ENCODE measurements around the gene VCL.
"Not testable (repeated sequence)": the region's sequence is repeated elsewhere in the genome, so short reads cannot be mapped to it uniquely, and the experiment has no call there.

VCL gene

GRCh38 chr10:73997787-73998622 is at the start of gene VCL:
TSS of gene VCL (plus strand) at chr10:73998116. CDS start at chr10:73998208, 92 bp downstream.
- peak; percentile 99 for DNase-seq

DNA sequence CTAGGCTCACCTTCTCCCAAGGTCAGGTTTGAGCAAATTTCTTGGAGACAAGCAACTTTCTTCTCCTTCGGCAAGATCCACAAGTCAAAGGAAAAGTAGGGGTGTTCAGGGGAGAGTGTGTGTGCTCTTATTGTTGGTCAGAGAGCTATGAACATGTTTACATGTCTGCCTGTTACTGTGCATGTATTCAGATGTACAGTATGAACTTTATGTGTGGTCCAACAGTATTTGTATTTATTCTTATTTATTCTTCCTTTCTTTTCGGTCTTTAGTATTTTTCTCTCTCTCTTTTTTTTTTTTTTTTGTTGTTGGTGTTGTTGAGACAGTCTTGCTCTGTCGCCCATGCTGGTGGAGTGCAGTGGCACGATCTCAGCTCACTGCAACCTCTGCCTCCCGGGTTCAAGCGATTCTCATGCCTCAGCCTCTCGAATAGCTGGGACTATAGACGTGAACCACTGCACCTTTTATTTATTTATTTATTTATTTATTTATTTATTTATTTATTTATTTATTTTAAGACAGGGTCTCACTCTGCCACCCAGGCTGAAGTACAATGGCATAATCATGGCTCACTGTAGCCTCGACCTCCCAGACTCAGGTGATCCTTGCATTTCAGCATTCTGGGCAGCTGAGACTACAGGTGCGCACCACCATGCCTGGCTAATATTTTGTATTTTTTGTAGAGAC is 48.8 kb upstream of the VCL start:
- no peak for DNase-seq

- peak; percentile 75 for DNase-seq
Measured at GRCh38 chr10:73950155-73950948, 47.6 kb upstream of the VCL start.

- peak; percentile 82 for DNase-seq
Measured at GRCh38 chr10:73953665-73954064, 44.3 kb upstream of the VCL start.

DNA sequence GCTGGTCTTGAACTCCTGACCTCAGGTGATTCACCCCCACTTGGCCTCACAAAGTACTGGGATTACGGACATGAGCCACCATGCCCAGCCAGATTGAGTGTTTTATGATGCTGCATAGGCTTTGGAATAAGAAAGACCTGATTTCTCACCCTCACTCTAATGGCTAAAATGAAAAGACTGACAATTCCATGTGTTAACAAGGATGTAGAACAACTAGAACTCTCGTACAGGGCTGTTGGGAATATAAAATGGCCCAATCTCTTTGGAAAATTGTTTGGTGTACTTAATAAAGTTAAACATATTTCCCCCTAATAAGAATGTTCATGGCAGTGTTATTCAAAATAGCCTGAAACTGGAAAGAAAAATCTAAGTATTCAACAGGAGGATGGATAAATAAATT is 43.2 kb upstream of the VCL start:
- DNase-seq, result no peak

- DNase-seq, result no peak
Measured at GRCh38 chr10:73955719-73956118, 42.2 kb upstream of the VCL start.

DNA sequence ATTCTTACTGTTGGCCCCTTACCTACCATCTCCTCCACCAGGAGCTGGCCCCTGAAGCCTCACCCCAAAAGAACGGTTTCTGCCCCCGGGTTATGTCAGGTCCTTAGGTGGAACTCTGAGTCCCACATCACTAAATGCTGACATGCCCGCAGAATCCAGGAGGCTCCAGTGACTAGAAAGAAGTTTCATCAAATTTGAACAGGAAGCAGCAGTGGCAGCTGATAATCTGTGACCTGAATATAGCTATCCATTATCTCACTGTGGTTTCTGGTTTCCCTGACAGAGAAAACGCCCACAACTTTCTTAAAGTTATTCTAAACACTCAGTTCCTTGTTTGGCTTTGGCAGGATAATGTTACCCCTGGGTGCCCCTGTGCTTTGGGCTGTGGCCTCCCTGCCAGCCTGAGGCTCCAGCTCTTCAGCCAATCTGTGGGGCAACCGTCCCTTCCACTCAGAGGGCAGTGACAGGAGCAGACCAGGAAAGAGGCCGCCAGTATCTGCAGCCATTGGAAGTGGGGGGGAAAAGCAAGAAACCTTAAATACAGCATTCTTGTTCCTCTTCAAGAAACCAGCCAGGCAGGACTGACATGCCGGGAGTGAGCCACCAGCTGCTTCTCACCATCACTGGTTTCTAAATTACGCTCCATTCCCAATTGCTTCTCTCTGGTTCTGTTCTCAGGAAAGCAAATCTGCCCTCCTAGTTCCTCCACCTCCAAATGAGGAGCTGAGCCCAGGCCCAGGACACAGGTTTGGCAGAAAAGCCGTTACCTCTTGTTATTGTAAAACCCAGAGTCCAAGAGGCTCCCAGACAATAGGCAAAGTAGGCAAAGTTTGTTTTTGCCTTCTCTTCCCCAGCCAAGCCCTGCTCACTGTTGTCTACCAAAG is 41.2 kb upstream of the VCL start:
- no peak for DNase-seq

GRCh38 chr10:73959484-73960243 is 38.3 kb upstream of the VCL start:
- DNase-seq, result no peak

GRCh38 chr10:73962386-73962785 is 35.5 kb upstream of the VCL start:
- no peak for DNase-seq

DNA sequence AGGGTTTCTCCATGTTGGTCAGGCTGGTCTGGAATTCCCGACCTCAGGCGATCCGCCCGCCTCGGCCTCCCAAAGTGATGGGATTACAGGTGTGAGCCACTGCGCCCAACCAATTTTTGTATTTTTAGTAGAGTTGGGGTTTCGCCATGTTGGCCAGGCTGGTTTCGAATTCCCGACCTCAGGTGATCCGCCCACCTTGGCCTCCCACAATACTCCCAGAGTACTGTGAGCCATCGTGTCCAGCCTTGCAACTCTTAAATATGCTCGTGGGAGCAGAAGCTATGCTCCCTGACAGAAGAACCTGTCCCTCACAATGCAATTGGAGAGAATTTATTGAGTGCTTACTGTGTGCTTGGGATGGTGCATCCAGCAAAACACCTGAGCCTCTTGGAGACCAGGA is 34.4 kb upstream of the VCL start:
- not testable (repeated sequence) for DNase-seq

DNA sequence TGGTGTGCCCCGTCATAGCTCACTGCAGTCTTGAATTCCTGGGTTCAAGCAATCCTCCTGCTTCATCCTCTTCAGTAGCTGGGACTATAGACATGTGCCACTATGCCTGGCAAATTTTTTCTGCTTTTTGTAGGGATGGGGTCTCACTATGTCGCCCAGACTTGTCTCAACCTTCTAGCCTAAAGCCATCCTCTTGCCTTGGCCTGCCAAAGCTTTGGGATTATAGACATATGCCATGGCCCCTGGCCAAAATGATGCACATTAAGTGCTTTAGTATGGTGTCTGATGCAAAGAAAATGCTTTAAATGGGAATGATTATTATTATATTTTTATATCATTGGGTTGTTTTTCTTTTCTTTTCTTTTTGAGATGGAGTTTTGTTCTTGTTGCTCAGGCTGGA is 33.2 kb upstream of the VCL start:
- DNase-seq, result peak; percentile 36

DNA sequence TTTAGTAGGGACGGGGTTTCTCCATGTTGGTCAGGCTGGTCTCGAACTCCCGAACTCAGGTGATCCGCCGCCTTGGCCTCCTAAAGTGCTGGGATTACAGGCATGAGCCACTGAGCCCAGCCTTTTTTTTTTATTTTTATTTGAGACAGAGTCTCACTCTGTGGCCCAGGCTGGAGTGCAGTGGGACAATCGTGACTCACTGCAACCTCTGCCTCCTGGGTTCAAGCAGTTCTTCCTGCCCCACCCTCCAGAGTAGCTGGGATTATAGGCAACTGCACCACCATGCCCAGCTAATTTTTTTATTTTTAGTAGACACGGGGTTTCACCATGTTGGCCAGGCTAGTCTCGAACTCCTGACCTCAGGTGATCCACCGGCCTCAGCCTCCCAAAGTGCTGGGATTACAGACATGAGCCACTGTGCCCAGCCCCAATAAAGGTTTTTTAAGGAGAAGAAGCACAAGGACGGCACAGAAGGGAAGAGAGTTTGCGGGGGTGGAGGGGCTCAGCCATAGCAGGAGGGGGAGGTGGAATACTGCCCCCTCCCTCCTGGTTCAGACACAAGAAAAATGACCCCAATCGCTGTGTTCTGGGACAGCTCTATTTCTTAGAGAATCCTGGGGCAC is 32.5 kb upstream of the VCL start:
- not testable (repeated sequence) for DNase-seq

DNA sequence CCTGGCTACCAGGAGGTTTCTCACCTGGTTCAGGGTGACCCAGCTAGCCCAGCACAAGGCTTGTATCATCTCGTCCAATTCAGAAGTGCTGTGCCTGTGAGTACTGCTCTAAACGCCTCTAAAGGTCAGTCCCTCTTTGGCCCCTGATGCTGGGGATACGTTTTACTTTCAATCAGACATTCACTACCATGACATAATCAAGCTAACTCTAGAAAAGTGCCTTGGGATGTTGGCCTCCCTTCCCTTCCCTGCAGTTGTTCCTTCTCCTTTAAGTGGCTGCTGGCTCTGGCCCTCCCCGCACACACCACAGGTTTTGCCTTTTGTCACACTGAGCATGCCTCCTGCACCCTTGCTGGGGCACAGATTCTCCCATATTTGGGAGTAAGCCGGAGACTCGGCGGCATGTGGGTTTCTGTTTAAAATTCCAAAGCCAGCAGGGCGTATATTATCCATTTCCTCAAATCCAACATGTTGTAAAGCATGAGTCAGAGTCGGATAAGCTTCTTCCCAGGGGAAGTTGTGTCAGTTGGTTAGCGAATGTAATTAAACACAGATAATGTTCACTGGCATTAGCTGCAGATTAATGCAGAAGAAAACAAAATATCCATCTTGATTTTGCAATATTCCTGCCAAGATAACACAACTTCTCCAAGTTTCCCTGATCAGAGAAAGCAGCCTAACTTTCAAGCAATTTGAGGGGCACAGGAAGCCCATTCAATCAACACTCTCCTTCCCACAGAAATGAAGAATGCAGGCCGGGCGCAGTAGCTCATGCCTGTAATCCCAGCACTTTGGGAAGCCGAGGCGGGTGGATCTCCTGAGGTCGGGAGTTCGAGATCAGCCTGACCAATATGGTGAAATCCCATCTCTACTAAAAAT is 31.8 kb upstream of the VCL start:
- DNase-seq, result peak; percentile 100

- DNase-seq, result no peak
Measured at GRCh38 chr10:73967022-73967429, 30.9 kb upstream of the VCL start.

DNA sequence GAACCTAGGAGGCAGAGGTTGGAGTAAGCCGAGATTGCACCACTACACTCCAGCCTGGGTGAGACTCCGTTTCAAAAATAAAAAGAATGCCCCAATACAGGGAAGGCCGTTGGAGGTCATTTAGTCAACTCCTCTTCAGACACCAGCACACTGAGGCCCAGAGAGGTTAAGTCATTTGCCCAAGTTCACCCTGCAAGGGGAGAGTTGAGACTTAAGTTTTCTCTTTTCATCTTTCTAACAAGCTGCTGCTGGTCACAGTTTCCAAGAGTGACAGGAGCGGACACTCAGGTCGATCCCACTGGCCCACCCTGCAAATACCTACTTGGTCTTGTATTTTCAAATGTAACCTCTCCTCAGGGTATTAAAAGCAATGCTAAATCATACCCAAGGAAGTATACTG is 30.4 kb upstream of the VCL start:
- no peak for DNase-seq

- peak; percentile 38 for DNase-seq
Measured at GRCh38 chr10:73968098-73968521, 29.8 kb upstream of the VCL start.

DNA sequence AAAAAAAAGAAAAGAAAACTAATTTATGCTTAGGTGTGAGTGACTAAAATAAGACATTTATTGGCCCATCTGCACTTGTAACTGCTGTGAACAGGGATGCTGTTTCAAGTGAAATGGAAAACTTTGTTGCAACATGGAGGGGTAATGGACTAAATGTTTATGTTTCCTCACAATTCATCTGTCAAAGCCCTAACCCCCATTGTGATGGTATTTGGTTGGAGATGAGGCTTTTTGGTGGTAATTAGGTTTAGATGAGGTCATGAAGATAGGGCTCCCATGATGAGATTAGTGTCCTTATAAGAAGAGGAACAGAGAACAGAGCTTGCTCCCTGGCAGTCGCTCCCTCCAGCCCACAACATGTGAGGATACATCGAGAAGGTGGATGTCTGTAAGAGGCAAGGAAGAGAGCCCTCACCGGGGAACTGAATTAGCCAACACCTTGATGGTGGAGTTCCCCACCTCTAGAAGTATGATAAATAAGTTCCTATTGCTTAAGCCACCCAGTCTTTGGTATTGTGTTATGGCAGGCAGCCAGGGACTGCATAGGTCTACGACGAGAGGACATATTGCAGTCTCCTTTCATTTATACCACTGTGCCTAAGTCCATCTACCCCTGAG is 28.6 kb upstream of the VCL start:
- DNase-seq, result peak; percentile 34

GRCh38 chr10:73970845-73971244 is 27.1 kb upstream of the VCL start:
- DNase-seq, result no peak

GRCh38 chr10:73971636-73972354 is 26.1 kb upstream of the VCL start:
- no peak for DNase-seq

Data from fibroblast of upper back skin (primary cell).